Esophagus muscularis mucosa (tissue), 3 donors: ENCODE data around the gene CCDC88C.

Experiments used
- POLR2AphosphoS5 ChIP-seq, 2 donors: sonication (generic); formaldehyde crosslinking; IDR thresholded peaks; one replicate each; pipeline ENCODE4 v1.6.1; 2017; ENCODE audit warnings: antibody characterized with exemption in 2 of 2
- TF ChIP-seq, protein P1 (sequence below), 3 experiments: fragments of 200-600 bp in 2 of 3; fragments of 450-650 bp in 1 of 3; sonication (generic) in 2 of 3; IDR thresholded peaks; one replicate each; pipeline ENCODE4 v1.5.1; 2017 to 2019; ENCODE audit warnings: antibody characterized with exemption in 3 of 3, mild to moderate bottlenecking in 2 of 3, moderate library complexity in 1 of 3

DNA sequence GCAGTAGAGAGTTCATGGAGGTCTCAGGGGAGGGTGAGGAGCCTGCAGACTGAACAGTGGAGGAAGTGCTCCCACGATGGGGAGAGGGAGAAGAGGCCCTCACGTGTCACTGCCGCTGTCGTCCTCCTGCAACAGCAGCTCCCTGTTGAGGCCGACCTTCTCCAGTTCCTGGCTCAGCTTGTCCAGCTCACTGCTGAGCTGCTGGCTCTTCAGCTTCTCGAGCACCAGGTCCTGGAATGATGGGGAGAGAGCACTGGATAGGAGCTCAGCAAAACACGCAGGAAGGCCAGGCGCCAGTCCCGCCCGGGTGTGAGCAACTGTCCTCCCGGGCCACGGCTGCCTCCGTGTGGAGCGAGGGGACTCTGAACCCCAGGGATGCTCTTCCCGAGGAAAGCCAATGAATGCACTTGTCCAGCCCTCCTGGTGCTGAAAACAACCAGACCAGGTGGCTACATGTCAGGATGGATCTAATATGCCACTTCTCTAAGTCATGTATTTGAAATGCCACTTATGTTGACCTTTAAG lies 107.8 kb downstream of the CCDC88C start:
- TF ChIP-seq, protein P1, sequence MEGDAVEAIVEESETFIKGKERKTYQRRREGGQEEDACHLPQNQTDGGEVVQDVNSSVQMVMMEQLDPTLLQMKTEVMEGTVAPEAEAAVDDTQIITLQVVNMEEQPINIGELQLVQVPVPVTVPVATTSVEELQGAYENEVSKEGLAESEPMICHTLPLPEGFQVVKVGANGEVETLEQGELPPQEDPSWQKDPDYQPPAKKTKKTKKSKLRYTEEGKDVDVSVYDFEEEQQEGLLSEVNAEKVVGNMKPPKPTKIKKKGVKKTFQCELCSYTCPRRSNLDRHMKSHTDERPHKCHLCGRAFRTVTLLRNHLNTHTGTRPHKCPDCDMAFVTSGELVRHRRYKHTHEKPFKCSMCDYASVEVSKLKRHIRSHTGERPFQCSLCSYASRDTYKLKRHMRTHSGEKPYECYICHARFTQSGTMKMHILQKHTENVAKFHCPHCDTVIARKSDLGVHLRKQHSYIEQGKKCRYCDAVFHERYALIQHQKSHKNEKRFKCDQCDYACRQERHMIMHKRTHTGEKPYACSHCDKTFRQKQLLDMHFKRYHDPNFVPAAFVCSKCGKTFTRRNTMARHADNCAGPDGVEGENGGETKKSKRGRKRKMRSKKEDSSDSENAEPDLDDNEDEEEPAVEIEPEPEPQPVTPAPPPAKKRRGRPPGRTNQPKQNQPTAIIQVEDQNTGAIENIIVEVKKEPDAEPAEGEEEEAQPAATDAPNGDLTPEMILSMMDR (IDR thresholded peaks at IDR 0.05), result no peak
- TF ChIP-seq POLR2AphosphoS5 (IDR thresholded peaks at IDR 0.05), result no peak
